Inferior parietal cortex (tissue), 1 donor: ENCODE data around the gene FTCDNL1.

Experiments
- DNase-seq: peaks from one replicate; pipeline ENCODE4 v3.0.0-alpha.2; 2016; ENCODE audit errors: extremely low spot score

Gene FTCDNL1

GRCh38 chr2:199842631-199843395 is 8.2 kb downstream of the FTCDNL1 start:
- DNase-seq, result no peak

DNA sequence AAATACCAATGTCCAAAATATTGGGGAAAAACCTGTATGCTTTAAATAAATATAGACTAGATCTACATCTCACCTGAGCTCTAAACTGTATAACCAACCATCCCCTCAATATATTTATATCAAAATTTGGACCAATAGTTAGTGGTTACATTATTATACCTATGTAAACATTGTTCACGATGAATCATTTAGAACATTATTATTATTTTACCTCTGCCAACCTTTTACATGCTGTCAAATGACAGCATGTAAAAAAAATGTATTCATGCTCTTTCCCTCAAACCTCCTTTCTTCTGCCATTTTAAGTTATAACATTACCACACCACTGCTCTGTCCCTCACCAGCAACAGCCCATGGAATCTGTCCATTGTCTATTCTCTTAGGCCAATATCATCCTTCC is 9.6 kb downstream of the FTCDNL1 start:
- DNase-seq, result no peak

DNA sequence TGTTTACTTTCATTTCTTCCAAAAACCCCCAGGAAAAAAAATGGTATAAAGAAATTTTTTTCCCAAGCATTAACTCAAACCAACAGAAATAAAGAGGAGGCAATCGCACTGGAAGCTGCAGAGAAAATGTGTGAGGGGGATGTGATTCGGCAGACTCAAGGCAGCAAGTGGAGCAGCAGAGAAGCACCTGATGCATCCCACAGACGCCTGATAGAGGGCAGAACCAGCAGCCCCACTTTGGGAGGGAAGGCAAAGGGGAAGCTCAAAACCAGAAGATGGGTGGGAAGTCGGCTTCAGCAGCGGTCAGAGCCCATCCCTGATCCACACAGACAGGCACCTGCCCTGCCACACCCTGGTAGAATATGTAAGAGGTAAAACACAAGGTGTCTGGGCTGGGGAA is 12.6 kb downstream of the FTCDNL1 start:
- DNase-seq, result no peak

DNA sequence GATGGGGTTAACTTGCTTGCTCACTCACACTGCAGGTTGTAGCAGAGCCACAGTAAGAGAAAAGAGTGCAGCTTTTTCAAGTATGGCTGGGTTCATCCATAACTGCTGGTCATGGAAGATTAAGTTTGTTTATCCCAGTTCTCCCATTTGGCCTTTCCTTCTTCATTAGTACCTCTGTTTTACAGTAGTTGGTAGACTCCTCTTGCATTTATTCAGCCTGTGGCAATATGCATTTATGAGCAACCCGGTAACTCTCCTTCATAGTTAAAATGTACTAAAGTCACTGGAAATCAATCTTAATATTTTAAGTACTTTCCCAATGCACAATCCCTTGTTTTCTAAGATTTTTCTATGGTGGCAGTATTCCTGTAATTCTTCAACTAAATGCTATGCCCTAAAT is 14.0 kb downstream of the FTCDNL1 start:
- no peak for DNase-seq

- DNase-seq, result peak; percentile 64
Measured at GRCh38 chr2:199833525-199833924, 17.5 kb downstream of the FTCDNL1 start.

- DNase-seq, result peak; percentile 55
Measured at GRCh38 chr2:199830531-199830930, 20.5 kb downstream of the FTCDNL1 start.

DNA sequence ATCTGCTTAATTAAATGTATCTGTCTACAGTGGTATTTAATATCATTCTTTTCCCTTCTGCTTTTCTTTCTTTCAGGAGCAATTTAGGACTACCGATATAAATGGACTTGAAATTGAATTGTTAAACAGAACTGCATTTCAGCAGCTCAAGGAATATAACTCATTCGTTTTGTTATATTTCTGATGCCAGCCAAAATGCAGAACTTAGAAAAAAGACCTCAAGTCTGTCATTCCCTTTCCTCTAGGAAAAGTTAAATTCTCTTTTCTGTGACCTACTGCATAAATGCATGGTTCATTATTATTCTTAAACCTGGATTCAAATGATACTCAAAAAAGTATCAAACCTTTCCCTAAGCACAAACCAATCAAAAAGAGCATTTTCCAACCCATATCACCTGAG is 21.4 kb downstream of the FTCDNL1 start:
- DNase-seq, result no peak

GRCh38 chr2:199819746-199820145 is 31.2 kb downstream of the FTCDNL1 start:
- DNase-seq, result no peak

DNA sequence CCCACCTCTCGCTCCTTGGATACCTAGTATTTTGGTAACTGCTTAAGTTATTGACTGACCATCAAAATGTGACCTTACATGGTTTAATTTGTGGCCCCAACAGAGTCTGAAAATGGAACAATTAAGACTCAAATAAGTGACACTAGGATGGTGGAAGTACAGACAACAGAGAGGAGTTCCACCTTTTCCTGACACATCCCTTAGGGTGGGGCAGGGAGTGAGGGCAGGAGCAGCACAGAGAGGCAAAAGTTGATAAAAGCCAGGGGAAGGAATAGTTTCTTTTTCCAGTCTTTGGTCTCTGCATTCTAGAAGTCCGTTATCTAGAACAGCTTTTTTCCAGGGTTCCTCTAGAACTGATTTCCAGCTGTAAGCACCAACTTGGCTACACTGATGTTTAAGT is 32.2 kb downstream of the FTCDNL1 start:
- no peak for DNase-seq

DNA sequence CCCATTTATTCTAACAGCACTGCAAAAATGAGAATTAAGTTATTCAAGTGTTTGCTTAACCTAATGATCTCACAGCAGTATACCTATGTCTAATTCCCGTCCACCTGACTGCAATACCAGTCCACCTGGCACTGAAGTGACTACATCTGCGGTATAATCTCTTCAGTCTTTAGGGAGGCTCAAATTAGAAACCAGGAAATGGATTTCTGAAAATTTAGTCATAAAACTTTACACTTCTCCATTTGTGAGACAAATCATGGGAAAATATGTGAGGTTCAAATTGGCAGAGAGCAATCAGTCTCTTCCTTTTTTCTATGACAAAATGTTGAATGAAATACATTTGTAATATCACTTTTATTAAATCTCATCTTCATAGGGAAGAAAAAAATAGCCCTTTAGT is 33.0 kb downstream of the FTCDNL1 start:
- DNase-seq, result no peak

- no peak for DNase-seq
Measured at GRCh38 chr2:199814817-199815211, 36.2 kb downstream of the FTCDNL1 start.

DNA sequence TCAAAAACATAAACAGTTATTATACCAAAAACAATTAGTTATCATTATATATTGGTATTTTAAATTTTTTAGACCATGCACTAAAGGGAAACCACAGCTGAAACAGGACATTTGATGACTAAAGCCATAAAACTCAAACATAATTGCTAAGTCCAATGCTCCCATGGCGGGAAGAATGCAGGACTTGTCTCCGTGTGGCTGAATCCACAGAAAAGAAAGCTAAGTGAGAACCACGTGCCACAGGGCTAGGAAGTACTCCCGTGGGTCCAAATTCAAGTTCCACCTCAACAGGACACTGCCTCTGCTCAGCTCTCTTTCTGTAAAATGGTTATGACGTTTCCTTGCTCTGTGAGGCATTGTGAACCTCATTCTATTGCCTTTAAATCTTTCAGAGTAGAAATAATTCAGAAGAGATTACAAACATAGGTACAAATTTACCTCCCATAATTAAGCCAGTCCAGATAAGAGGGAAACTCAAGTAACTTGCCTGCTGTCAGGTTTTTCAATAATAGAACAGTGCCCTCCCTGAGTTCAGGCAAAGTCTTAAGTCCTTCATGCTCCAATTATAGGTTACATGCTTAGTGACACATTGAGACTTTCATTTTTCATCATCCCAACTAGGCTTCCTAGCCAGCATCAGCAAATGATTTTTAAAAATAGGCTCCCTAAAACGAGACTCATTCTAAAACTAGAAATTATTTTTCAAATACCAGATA is 36.7 kb downstream of the FTCDNL1 start:
- no peak for DNase-seq

DNA sequence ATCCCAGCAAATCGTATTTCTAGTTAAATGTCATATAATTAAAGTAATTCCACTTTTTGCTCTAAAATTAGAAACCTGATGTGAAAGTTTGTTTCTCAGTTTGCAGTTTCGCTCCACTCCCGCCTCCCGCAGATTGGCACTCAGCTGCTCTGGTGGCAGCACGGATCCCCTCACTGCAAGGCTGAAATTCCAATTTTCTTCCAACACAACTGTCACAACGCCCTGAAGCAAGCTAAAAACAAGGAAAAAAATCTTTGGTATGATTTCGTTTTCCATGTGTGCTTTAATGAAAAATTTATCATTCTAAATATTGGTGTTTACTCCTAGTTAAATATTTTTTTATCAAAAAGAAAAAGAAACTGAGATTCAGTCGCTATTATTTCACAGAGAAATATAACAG is 38.5 kb downstream of the FTCDNL1 start:
- DNase-seq, result no peak

DNA sequence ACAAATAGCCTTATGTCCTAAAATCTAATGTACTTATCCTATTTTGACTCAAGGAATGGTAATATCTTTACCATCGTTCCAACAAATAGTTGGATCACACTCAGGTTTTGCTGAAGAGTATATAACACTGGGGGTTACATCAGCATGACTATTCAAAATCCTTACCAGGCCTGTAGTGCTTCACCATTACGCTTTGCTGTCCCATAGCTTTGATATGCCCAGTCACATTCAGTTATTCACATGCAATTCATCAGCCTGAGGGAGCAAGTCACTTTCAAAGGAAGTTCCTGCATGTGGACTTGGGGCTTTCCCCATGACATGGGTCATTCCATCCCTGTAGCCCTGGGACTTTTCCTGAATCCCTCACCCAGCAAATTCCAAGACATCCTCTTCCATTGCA is 39.6 kb downstream of the FTCDNL1 start:
- DNase-seq, result no peak

DNA sequence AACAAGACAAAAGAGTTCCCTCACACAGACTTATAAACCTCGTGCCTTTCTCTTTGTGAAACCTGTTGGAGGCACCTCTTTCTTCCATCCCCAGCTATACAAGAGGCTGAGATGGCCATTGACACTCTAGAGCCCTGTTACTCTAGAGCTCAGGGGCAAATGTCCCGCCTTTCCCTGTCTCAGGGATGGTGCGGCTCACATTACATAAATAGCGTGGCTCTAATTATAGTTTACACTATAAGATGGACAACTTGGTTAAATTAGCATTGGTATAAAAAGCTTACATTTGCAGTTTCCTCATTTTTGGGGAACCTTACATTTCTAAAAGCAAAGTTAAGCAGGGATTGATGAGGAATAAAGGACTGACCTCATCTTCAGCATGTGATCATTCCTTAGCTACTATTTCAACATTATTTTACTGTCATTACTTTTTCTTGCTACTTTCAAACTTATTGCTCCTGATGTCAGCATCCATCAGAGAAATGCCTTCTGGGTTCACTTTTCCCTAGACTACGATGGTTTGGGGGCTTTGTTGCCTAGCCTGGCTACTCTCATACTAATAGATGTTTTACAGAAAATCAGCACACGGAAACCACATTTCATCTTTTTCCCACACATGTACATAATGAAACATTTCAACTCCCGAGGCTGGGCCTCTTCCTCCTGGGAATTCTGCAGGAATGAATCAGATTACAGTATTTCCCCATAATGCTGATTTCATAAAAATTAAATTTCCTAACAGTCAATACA is 40.4 kb downstream of the FTCDNL1 start:
- DNase-seq, result no peak

- no peak for DNase-seq
Measured at GRCh38 chr2:199807966-199808365, 43.0 kb downstream of the FTCDNL1 start.

- no peak for DNase-seq
Measured at GRCh38 chr2:199806179-199806578, 44.8 kb downstream of the FTCDNL1 start.

DNA sequence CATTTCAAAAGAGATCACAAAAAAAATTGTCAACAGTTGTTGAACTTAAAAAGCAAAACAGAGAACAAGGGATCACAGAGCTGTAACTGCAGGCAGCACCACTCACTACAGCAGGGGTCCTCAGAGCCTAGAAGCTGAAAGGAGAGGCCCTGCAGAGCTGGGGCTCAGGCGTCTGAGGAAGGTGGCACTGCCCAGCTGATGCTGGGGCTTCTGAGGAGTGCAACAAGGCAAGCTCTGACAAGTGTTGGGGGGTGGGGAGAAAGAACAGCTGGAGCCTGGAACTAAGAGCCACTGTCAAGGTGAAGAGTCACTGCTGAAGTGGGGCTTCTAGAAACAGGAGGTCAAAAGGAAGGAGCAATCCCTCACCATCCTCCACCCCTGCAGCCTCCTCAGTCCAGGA is 46.2 kb downstream of the FTCDNL1 start:
- no peak for DNase-seq

DNA sequence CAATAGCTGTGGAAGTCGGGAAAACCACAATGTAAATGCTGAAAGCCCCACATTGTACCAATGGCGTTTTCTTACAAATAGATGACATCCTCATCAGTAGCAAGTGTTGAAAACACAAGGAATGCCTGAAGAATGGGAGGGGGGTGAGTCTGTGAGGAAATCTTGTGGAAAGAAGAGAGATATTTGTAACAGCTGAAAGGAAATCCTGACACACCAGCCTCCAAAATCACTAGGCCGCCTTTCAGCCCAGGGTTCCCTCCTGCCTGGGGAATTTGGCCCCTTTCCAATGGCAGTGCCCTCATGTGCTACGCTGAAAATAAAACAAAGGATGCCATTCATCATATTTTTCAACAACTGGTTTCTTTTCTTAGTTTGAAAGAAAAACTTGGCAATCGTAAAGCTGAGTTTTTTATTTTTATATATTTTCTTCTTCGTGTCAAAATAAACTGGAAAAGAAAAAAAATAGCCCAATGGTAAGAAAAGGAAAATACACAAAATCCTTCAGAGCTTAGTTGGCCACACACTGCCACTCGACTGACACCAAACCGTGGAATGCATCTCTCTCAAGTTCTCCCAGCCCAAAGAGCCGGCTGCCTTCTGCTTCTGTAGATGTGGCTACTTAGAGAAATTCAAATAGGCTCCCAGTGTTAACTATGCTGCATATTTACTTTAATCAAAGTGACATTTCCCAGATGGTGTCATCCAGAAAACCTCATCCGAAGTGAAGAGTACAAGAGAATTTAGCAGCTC is 52.0 kb downstream of the FTCDNL1 start:
- DNase-seq, result peak; percentile 75

- peak; percentile 39 for DNase-seq
Measured at GRCh38 chr2:199797431-199798403, 53.3 kb downstream of the FTCDNL1 start.

DNA sequence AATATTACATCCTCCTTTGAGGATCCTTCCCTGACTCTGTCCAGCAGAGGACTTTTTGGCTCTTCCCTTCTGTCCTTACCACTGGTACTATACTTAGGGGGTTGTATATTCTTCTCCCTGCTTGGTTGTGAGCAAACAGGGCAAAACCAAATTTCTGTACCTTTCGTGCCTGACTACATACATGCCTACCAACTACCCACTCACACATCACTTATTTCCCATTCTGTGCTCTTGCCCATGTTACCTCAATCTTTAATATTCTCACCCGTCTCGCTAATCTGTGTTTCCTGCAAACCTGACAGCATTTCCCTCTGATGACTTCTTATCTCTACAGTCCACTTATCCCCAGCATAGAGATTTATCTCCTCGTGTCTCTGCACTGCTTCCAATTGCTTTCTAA is 58.6 kb downstream of the FTCDNL1 start:
- DNase-seq, result no peak
